HG03045 (cell line): ENCODE measurements around the gene TELO2.

Experiments used
- ATAC-seq: cut with Tn5 transposase; IDR thresholded peaks from one replicate; pipeline ENCODE4 v1.9.1; 2021; ENCODE audit warnings: mild to moderate bottlenecking, moderate library complexity; ENCODE audit not compliant: unreplicated experiment

Gene TELO2

DNA sequence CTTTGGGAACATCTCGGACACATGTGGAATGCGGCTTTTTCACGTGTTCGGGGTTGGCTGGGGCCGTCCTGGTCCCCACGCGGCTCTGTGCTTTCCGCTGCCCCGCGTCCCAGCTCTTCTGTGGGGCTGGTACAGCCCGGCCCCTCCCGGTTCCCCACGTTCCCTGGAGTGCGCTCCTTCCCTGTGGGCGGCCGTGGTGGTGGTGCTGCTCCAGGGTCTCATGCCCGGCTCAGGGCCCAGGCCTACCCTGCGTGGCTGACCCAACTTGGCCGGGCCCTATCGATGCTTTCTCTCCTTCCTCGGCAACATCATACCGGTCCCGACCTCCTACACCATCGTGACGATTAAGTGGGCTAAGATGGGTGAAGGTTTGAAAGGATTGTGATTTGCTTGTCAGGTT, 3.3 kb downstream of the TELO2 start:
- ATAC-seq: no peak

DNA sequence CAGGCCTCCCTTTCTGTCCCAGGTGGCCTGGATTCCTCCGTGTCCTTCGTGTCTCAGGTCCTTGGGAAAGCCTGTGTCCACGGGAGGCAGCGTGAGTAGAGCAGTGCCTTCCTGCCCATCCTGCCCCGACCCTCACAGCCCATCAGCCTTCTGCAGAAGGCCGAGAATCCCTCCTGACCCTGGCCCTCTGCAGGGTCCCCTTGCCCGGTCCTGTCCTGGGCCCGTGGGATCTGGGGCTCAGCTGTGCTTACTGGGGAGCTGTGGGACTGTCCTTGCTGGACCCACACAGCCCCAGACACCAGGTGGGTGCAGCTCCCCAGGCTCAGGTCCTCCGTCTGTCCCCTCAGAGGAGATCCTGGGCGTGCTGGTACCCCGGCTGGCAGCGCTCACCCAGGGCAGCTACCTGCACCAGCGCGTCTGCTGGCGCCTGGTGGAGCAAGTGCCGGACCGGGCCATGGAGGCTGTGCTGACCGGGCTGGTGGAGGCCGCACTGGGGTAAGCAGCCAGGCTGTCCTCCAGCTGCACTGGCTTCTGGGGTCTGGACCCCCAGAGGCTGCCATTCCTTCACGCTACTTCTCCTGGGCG, 3.9 kb downstream of the TELO2 start:
- ATAC-seq: no peak

DNA sequence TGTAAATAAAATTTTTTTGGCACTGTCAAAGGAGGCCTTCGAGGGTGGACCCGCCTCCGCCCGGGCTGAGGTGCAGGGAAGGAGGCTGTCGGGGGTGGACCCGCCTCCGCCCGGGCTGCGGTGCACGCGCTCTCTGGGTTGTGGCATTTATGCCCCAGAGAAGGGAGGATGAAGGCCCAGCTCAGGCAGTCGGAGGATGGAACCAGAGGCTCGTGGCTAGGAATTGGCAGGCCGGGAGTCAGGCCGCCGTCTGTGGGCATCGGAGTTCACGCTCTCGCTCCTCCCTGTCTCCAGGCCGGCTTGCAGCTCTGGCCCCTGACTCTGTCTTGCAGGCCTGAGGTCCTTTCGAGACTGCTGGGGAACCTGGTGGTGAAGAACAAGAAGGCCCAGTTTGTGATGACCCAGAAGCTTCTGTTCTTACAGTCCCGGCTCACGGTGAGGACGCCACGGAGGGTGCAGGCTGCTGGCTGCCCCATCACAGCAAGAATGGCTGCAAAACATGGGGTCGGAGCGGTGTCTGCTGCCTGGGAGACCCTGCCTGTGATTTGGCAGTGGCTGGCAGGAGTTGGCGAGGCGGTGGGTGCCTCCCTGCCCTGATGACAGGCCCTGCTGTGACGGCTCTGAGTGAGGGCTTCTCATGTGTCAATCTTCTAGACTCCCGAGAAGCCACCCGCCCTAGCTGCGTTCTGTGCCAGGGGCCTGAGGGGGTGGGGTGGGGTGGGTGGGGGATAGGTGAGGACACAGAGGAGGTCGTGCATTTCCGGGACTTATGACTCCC, 5.9 kb downstream of the TELO2 start:
- no peak for ATAC-seq

DNA sequence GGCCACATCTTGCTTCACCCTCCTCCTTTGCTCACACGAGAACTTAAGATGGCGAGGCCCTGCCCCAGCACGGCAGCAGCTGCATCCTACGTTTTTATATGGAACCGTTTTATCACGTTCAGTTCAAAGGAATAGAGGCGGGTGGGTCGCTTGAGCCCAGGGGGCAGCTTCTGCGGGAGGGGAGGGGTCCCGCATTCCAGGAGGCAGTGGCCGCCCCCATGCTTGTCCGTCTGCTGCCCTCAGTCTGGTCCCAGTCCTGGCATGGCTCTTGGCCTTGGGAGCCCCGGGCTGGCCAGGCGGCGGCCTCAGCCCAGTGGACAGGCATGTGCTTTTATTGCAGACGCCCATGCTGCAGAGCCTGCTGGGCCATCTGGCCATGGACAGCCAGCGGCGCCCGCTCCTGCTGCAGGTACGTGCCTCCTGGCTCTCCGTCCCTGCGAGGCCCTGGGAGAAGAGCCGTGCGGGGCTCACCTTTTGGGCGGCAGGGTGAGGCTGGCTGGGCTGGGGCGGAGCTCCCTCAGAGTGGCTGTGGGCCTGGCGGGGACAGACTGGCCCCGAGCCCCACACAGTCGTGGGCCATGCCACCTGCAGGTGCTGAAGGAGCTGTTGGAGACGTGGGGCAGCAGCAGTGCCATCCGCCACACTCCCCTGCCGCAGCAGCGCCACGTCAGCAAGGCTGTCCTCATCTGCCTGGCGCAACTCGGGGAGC, 6.8 kb downstream of the TELO2 start:
- no peak for ATAC-seq

DNA sequence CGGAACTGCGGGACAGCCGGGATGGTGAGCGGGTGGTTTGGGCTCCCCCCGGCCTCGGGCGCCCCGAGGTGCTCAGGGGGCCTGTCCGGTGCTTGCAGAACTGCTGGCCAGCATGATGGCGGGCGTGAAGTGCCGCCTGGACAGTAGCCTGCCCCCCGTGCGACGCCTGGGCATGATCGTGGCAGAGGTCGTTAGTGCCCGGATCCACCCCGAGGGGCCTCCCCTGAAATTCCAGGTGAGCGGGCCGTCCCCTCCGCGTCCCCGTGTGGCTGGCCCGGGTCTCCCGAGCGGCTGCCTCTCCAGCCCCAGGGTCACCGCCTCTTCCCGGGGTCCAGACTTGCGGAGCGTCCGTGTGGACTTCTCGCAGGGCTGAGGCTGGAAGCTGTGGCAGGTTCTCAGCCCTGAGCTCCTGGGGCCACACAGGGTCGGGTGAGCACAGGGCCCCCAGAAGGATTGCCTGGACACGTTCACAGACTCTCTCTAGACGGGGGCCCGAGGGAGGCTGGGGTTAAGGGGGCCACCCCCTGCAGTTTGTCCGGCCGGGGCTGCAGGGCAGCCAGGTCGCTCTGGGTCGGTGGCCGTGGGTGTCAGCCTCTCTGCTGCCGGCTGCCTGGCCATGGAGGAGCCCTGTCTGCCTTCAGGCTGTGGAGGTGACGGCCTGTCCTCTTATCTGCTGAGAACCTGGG, 7.4 kb downstream of the TELO2 start:
- ATAC-seq: no peak

DNA sequence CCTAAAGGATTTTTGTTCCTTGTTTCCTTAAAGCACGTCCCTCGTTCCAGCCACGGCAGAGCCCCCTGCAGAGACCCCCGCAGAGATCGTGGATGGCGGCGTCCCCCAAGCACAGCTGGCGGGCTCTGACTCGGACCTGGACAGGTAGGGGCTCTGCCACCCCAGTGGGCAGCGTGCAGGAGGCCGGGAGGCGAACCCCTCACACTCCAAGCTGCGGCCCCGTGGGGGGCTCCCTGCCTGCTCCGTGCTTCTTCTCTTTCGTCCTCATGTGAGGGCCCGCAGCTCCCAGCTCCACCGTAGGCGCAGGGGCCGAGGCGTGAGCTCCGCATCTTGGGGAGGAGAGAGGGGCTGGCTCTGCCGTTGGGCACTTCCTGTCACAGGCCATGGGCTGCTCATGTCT, 8.5 kb downstream of the TELO2 start:
- no peak for ATAC-seq

DNA sequence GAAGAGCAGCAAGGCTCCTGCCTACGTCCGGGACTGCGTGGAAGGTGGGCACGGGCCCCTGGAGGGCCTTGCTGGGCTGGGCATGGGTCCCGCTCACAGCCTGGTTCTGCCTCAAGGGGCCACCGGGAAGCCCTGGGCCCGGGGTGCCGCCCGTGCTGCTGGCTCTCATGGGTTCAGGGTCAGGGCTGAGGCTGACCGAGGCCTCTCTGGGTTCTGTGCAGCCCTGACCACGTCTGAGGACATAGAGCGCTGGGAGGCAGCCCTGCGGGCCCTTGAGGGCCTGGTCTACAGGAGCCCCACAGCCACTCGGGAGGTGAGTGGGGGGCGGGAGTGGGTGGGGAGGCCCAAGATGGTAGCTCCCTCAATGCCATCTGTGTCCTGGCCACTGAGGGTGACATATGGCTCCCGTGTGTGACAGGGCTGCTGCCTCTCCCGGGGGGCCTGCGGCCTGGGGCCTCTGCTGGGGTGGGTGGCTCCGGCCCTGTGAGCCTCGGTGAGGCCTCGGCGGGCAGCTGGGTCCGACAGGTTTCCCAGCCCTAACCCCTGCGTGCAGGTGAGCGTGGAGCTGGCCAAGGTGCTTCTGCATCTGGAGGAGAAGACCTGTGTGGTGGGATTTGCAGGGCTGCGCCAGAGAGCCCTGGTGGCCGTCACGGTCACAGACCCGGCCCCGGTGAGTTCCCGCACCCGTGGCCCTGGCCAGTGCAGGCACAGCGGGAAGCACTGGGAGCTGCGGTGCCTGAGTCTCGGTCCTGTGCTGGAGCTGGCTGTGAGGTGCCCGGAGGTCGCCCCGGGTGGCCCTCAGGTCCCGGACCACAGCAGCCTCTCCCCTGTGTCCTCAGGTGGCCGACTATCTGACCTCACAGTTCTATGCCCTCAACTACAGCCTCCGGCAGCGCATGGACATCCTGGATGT, 9.2 kb downstream of the TELO2 start:
- ATAC-seq: no peak

DNA sequence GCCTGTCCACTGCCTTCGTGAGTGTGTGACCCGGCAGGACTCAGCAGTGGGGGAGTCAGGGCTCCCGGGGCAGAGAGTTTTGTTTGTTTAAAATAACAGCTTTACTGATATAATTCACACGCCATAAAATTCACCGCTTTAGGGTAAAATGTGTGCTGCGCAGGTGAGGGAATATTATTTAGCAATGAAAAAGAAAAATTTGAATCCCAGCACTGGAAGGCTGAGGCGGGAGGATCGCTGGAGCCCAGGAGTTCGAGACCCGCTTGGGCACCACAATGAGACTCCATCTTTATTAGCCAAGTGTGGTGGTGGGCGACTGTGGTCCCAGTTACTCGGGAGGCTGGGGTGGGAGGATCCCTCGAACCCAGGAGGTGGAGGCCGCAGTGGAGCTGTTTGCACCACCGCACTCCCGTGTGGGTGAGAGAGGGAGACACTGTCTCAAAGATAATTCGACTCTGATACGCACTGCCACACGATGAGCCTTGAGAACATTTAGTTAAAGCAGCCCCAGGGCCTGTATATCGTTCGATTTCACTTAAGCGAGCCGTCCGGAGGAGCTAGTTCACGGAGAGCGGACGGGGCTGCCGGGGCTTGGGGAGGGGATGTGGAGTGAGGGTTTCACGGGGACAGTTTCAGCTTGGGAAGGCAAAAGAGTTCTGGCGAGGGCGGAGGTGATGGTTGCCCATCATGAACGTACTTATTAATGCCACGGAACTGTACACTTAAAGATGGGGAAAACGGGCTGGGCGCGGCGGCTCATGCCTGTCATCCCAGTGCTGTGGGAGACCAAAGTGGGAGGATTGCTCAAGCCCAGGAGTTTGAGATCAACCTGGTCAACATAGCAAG, 10.2 kb downstream of the TELO2 start:
- no peak for ATAC-seq

DNA sequence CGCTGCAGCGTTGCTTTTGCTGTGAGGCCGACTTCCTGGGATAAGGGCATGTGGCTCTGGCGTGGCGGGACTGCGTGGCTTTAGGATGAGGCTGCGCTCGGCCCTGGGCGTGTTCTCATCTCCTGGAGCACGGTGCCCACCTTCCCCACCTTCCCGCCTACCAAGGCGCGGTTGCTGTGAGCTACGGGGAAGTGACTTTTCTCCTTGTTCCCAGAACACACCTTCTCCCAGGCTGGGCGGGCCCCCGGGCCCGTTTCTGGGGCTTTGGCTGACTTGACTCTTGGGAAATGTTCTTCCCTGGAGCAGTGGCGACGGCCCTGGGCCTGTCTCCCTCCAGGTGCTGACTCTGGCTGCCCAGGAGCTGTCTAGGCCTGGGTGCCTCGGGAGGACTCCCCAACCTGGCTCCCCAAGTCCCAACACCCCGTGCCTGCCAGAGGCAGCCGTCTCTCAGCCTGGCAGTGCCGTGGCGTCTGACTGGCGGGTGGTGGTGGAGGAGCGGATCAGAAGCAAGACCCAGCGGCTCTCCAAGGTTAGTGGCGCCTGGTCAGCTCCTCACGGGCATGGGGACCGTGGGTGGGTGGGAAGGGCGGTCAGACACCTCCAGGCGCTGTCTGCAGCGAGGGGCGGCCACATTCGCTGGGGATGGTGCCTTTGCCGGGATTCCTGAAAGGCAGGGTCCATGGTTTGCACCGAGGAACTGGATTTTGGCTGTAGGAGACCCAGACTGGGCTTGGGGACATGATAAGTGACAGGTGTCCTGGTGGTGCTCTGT, 12.1 kb downstream of the TELO2 start:
- ATAC-seq: no peak

DNA sequence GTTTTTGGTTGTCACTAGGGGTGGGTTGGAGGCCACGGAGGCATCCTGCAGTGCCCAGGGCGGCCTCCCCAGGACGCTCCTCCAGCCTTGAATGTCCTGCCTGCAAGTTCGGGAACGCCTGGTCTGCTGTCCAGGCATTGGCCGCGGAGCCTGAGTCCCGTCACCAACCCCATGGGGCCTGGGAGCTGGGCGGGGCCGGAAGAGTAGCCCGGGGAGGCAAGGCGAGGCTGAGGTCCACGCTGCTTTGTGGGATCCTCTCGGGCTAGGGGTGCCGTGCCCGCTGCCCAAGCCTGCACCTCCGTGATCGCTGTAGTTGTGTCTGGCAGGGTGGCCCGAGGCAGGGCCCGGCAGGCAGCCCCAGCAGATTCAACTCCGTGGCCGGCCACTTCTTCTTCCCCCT, 12.8 kb downstream of the TELO2 start:
- no peak for ATAC-seq

DNA sequence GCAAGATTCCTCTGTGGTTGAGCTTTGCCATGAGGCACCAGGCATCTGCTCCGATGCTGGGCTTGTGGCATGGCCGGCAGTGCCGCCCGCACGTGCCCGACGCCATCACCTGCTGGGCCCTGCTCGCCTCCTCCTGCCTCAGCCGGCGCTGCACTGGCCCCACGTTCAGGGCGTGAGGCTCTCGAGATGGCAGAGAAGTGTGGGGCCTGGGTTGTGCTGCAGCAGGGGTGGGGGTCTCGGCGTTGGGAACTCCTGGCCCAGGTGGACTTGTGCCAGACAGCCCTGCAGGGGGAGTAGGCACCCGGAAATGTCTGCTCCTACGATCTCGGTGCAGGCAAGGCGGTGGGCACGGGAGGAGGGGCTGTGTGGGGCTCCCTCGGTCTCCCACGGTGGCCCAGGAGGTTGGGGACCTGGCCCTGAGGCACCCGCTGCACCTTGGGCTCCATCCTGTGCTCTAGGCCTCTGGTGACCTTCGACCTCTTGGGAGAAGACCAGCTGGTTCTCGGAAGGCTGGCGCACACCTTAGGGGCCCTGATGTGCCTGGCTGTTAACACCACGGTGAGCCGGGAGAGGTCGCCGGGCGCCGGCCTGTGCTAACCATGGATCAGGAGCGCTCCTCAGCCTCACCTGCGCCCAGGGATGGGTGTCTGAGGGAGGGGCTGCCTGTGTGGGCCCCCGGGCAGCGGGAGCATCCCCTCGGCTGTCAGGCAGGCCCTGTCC, 13.5 kb downstream of the TELO2 start:
- no peak for ATAC-seq

DNA sequence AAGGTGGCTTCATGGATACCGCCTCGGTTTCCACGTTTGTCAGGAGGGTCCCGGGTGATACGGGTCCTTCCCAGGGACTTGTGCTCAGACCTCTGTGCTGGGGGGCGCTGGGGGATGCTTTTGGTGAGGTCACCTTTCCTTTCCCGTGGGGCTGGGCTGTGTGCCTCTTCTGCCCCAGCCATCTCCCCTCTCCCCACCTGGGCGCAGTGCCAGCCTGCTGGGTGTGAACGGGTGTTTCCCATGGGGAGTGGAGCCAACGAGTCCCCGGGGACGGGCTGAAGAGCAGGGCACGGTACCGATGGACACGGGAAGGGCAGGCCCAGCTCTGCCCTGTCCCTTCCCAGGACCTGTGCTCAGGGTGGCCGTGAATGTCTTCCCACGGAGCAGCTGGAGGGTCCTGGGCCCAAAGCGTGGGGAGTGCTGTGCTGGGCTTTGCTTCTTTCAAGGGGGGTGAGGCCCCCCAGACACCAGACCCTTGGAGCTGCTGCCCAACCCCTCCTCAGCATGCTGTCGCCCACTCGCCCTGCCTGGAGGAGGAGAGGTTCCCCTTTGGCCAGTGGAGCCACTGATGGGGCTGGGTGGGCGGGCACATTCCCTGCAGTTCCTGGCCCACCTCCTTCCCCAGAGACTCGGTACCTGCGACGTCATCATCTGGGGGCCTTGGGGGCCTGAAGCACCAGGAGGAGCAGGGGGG, 15.5 kb downstream of the TELO2 start:
- ATAC-seq: no peak

DNA sequence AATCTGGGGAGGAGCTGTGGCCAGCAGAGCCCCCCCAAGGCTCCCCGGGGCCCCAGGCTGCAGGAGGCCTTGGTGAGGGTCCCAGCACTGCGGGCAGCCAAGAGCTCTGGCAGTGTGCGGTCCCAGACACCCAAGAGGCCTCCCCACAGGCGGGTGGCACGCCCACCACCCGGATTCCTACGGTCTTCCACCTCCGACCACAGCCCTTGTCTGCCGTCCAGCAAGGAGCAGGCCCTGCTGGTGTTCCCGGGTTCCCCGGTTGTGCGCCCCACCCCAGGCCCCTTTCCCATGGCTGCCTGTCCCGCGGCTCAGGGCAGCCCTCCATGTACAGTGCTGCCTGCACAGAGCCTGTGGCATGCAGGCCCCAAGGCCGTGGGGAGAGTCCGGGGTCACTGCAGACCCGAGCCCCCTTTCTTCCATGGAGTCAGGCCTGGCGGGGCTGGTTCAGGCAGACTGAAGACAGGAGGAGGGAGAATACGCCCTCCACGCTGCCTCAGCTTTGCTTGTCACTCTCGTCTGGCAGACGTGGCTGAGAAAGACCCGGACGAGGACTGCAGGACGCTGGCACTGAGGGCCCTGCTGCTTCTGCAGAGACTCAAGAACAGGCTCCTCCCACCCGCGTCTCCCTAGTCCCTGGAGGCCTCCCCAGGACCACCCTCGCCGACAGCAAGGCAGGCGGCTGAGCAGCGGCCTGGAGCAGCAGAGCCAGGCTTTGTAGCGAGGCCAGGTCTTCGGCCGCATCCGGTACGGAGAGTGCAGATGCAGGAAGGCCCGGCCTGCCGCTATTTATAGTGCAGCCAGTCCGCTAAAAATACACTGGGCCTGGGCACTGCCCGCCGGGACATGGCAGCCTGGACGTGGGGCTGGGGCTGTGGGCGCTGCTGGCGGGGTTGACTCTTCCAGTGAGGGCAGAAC, 16.4 kb downstream of the TELO2 start:
- no peak for ATAC-seq

DNA sequence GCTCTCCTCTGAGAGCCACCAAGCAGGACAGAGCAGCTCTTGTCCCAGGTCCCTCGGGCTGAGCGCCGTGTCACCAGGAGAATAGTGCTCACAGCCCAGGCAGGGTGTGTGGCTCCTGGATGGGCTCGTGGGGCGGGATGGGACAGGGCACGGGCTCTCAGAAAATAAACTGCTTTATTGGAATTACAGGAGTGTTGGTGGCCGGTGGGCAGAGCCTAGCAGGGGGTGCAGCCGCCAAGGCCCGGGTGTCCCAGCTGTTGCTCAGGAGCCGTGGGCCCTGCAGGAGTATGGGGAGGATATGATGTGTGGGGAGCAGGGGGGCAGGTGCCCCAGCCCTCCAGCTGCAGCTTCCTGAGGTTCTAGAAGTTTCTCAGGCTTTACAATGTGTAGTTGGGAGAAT, 17.1 kb downstream of the TELO2 start:
- ATAC-seq: no peak

DNA sequence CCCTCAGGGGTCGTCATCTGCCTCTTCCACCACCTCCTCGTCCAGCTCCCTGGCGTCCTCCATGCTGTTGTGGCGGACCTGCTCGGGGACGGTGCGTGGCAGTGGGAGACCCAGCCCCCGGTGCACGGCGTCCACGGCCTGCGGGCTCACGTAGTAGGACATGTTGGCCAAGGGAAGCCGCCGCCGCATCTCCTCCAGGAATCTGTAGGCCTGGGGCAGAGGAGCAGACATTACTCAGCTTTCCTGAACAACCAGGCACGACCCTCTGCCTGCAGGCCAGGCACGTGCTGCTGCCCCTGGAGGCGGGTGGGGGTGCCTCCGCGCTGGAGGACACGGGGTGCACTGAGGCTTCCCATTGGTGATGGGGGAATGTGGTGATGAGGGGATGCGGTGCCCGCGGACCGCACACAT, 17.8 kb downstream of the TELO2 start:
- no peak for ATAC-seq

DNA sequence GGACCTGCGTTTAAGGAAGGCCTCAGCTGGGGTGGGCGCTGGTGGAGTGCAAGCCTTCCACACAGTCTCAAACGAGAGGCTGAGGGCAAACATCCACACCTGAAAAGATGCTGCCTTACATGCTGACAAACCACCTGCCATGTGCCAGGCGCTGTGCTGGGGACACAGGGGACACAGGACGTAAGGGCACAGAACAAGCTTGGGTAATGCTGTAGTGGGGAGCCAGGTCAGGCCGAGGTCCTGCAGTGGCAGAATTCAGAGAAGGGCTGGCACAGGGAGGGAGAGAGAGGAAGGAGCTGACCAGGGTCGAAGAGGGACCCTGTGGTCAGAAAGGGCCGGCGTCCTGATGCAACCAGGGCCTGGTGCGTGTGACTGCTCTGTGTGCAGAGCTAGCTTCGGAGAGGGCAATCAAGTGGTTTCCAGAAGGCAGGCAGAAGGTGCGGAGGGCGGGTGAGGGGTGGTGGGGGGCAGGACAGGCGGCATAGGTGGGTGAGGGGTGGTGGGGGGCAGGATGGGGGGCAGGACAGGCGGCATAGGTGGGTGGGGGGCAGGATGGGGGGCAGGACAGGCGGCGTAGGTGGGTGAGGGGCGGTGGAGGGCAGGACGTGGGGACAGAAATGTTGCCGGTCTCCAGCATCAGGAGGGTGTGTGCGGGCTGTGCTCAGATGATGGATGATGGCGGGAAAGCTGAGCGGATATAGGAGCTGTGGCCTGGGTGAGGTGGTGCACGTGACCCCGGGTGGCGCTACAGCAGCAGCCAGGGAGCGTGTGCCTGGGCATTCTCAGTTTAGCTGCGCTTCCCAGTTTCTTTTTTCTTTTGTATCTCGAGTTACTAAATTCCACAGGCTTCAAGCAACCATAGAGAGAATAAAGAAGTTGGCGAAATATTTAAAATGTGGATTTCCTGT, 18.8 kb downstream of the TELO2 start:
- no peak for ATAC-seq
